OCI-LY1 (cell line): ENCODE results near the gene MCM8.

Source experiments
- H2AFZ ChIP-seq: fragments of 200-600 bp; sonication (generic), shearing (Covaris generic); 2 replicates; pipeline ENCODE4 v1.6.0; 2014; ENCODE audit warnings: antibody characterized with exemption, mild to moderate bottlenecking, low read length
- H3F3A ChIP-seq: fragments of 200-600 bp; sonication (generic), shearing (Covaris generic); 2 replicates; pipeline ENCODE4 v1.6.0; 2014; ENCODE audit warnings: mild to moderate bottlenecking, antibody characterized with exemption, low read length, moderate library complexity; ENCODE audit not compliant: insufficient read depth
- H3K27ac ChIP-seq: fragments of 200-600 bp; sonication (generic); 2 replicates; pipeline ENCODE4 v1.5.1; 2014; ENCODE audit warnings: low read length, mixed run types, mild to moderate bottlenecking, low read depth; ENCODE audit not compliant: poor library complexity, severe bottlenecking
- H3K27me3 ChIP-seq: fragments of 200-600 bp; sonication (generic); 2 replicates; pipeline ENCODE4 v1.6.0; 2014; ENCODE audit warnings: antibody characterized with exemption, mild to moderate bottlenecking, low read length, moderate library complexity; ENCODE audit not compliant: insufficient read depth
- H3K36me3 ChIP-seq: fragments of 200-600 bp; sonication (generic); 2 replicates; pipeline ENCODE4 v1.6.1; 2014; ENCODE audit warnings: mild to moderate bottlenecking, antibody characterized with exemption, low read length, moderate library complexity, mixed read lengths; ENCODE audit not compliant: insufficient read depth
- H3K4me1 ChIP-seq: fragments of 200-600 bp; sonication (generic); 2 replicates; pipeline ENCODE4 v1.5.1; 2014; ENCODE audit warnings: mild to moderate bottlenecking, low read length, moderate library complexity; ENCODE audit not compliant: insufficient read depth, severe bottlenecking
- H3K4me2 ChIP-seq: fragments of 200-600 bp; sonication (generic), shearing (Covaris generic); 2 replicates; pipeline ENCODE4 v1.6.1; 2014; ENCODE audit warnings: low read length
- H3K4me3 ChIP-seq: fragments of 200-600 bp; sonication (generic); 2 replicates; pipeline ENCODE4 v1.5.1; 2014; ENCODE audit warnings: low read length, low read depth, mild to moderate bottlenecking, mixed read lengths; ENCODE audit not compliant: poor library complexity, severe bottlenecking
- H3K79me2 ChIP-seq: fragments of 200-600 bp; shearing (Covaris generic); 2 replicates; pipeline ENCODE4 v1.6.1; 2016; ENCODE audit warnings: mixed run types, low read length, mixed read lengths; ENCODE audit not compliant: insufficient read depth
- H3K9ac ChIP-seq: fragments of 200-600 bp; sonication (generic), shearing (Covaris generic); 2 replicates; pipeline ENCODE4 v1.6.1; 2014; ENCODE audit warnings: mild to moderate bottlenecking, low read length, mixed read lengths
- H3K9me2 ChIP-seq: fragments of 200-600 bp; sonication (generic), shearing (Covaris generic); 2 replicates; pipeline ENCODE4 v1.6.1; 2014; ENCODE audit warnings: low read depth, mild to moderate bottlenecking, low read length, mixed read lengths
- H3K9me3 ChIP-seq: fragments of 200-600 bp; shearing (Covaris generic); 2 replicates; pipeline ENCODE4 v1.6.1; 2014; ENCODE audit warnings: low read length, mixed read lengths
- H4K20me1 ChIP-seq: fragments of 200-600 bp; sonication (generic), shearing (Covaris generic); 2 replicates; pipeline ENCODE4 v1.6.0; 2016; ENCODE audit warnings: mild to moderate bottlenecking, low read length; ENCODE audit not compliant: insufficient read depth
- EZH2 ChIP-seq: fragments of 200-600 bp; sonication (generic), shearing (Covaris generic); IDR thresholded peaks from 2 replicates; pipeline ENCODE4 v1.8.0; 2017; ENCODE audit warnings: borderline replicate concordance, mixed run types, mild to moderate bottlenecking, antibody characterized with exemption, low read length, moderate library complexity, mixed read lengths
- TF ChIP-seq, protein P1 (sequence below): fragments of 200-600 bp; sonication (generic), shearing (Covaris generic); IDR thresholded peaks from 2 replicates; pipeline ENCODE4 v1.5.1; 2017; ENCODE audit warnings: mild to moderate bottlenecking, antibody characterized with exemption, low read length, moderate library complexity, mixed read lengths

Gene MCM8

DNA sequence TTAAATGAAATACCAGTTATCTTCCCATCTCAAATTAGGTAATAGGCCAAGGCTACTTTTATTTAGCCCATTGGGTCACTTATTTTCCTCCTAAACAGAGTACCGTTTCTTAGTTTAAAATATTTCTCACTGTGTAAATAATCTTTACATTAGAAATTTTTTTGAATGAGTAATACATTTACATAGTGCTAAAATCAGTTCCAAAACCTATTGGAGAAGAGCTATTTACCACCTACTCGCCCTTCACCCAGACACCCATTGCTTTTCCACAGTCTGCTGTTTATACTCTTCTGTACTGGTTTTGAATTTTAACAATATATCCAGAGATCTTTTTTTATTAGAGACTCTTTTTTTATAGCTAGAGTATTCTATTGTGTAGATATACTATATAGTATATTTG is 36.9 kb downstream of the MCM8 start:
- no peak overlapping the region for H3K4me2 ChIP-seq
- H3K4me3 ChIP-seq = no peak overlapping the region
- peaks cover 93% of the 10 kb centered on the region for H3K36me3 ChIP-seq
- H3K9me2 ChIP-seq = no peaks in the 10 kb centered on the region
- H4K20me1 ChIP-seq = no peaks in the 10 kb centered on the region
- H3K79me2 ChIP-seq = no peaks in the 10 kb centered on the region
- peaks cover 6% of the 10 kb centered on the region; the same call in 1 of the 2 replicates for H3F3A ChIP-seq
- no peaks in the 10 kb centered on the region for H3K27me3 ChIP-seq
- H2AFZ ChIP-seq = no peak overlapping the region
- no peaks in the 10 kb centered on the region for H3K4me1 ChIP-seq
- no peaks in the 10 kb centered on the region for H3K9me3 ChIP-seq
- no peak overlapping the region for H3K27ac ChIP-seq
- TF ChIP-seq, protein P1, sequence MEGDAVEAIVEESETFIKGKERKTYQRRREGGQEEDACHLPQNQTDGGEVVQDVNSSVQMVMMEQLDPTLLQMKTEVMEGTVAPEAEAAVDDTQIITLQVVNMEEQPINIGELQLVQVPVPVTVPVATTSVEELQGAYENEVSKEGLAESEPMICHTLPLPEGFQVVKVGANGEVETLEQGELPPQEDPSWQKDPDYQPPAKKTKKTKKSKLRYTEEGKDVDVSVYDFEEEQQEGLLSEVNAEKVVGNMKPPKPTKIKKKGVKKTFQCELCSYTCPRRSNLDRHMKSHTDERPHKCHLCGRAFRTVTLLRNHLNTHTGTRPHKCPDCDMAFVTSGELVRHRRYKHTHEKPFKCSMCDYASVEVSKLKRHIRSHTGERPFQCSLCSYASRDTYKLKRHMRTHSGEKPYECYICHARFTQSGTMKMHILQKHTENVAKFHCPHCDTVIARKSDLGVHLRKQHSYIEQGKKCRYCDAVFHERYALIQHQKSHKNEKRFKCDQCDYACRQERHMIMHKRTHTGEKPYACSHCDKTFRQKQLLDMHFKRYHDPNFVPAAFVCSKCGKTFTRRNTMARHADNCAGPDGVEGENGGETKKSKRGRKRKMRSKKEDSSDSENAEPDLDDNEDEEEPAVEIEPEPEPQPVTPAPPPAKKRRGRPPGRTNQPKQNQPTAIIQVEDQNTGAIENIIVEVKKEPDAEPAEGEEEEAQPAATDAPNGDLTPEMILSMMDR = no peak
- TF ChIP-seq EZH2 = no peak
- H3K9ac ChIP-seq = no peak overlapping the region

DNA sequence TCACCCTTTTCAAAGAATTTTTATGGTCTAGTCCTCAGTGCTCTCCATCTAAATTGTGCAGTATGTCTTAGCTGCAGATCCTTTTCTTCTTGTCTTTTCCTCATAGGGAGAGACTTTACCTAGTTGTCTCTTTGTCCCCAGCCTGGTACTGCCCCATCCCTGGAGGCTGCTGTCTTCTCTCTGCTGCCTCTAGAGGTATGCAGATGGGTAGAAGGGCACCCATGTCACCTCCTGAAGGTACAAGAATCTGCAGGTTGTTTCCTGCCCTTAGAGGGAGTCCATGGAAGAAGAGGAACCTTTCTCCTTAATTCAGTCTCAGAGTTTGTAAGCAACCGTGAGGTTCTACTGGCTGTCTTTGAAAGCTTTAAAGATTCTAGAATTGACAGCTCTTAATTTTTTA is 39.1 kb downstream of the MCM8 start:
- no peak overlapping the region for H3K4me3 ChIP-seq
- no peaks in the 10 kb centered on the region for H3K79me2 ChIP-seq
- TF ChIP-seq, protein P1 = no peak
- no peak for TF ChIP-seq EZH2
- H3K9ac ChIP-seq = no peak overlapping the region
- no peaks in the 10 kb centered on the region for H3K9me2 ChIP-seq
- no peaks in the 10 kb centered on the region for H4K20me1 ChIP-seq
- H3K27me3 ChIP-seq = no peaks in the 10 kb centered on the region
- H3K9me3 ChIP-seq = no peaks in the 10 kb centered on the region
- no peak overlapping the region for H2AFZ ChIP-seq
- no peaks in the 10 kb centered on the region for H3K4me1 ChIP-seq
- no peak overlapping the region for H3K4me2 ChIP-seq
- peaks cover 92% of the 10 kb centered on the region for H3K36me3 ChIP-seq
- no peak overlapping the region for H3K27ac ChIP-seq
- H3F3A ChIP-seq = peaks cover 6% of the 10 kb centered on the region; the same call in 1 of the 2 replicates

DNA sequence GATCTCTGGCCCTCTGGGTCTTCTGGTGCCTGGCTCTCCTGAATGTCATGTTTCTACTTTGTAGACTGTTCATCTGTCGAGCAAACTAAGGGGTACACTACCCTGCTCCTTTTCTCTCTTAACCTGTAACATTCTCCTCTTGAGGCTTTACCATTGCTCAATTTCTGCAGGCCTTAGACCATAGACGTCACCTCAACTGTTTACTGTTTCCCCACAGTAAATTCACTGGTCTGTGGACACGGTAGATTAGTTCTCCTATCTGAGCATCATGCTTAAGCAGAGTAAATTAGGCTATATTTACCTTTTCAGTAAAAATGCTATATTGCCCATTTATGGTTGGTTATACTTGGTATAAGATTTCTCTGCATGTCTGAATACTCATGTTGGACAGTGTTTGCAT is 40.5 kb downstream of the MCM8 start:
- Histone ChIP-seq H3F3A (peaks cover 6% of the 10 kb centered on the region; the same call in 1 of the 2 replicates), H3K4me1 (no peaks in the 10 kb centered on the region), H3K9me2 (no peaks in the 10 kb centered on the region), H3K36me3 (peaks cover 97% of the 10 kb centered on the region), H3K27ac (no peak overlapping the region), H3K9me3 (no peaks in the 10 kb centered on the region), H4K20me1 (no peaks in the 10 kb centered on the region), H3K9ac (no peak overlapping the region), H3K4me3 (no peak overlapping the region), H3K79me2 (no peaks in the 10 kb centered on the region), H3K4me2 (no peak overlapping the region), H3K27me3 (no peaks in the 10 kb centered on the region), H2AFZ (no peak overlapping the region)
- TF ChIP-seq, protein P1 = no peak
- no peak for TF ChIP-seq EZH2
